ENCODE measurements around the gene MSRB1. TPM values are rescaled to one million over a fixed set of nuclear protein-coding genes. Genes with fewer than 3 reads are reported as not detected.

Gene MSRB1
- total and polyA plus RNA-seq, 2 of the 13 experiments (the other 11 are each of a cell fraction or from before 2014, with no cell fraction given), result 32.1 to 75.4 TPM

- TF ChIP-seq ZXDC (CRISPR knock-in tag; IDR thresholded peaks at IDR 0.05), result no peak
- no peak for TF ChIP-seq THRA (CRISPR knock-in tag; IDR thresholded peaks at IDR 0.05; ENCODE audit: borderline replicate concordance)
- no peak for TF ChIP-seq PHF5A (CRISPR knock-in tag; IDR thresholded peaks at IDR 0.05; ENCODE audit: low read depth, unreplicated experiment)
- peak; percentile 69; the same call in 1 of the 2 replicates for TF ChIP-seq ZNF292 (CRISPR knock-in tag; IDR thresholded peaks at IDR 0.05; ENCODE audit: borderline replicate concordance, low read depth)
- no peak for TF ChIP-seq MXD1 (CRISPR knock-in tag; IDR thresholded peaks at IDR 0.05)
- TF ChIP-seq TP53 (CRISPR knock-in tag; conservative IDR thresholded peaks at IDR 0.05), result no peak
- no peak for TF ChIP-seq BRCA1 (CRISPR knock-in tag; IDR thresholded peaks at IDR 0.05)
- TF ChIP-seq ZNF12 (CRISPR knock-in tag; IDR thresholded peaks at IDR 0.05), result no peak
- no peak for TF ChIP-seq NR0B2 (CRISPR knock-in tag; IDR thresholded peaks at IDR 0.05)
- TF ChIP-seq ZNF446 (CRISPR knock-in tag; IDR thresholded peaks at IDR 0.05), result no peak
- TF ChIP-seq ATF3 (CRISPR knock-in tag; IDR thresholded peaks at IDR 0.05), result no peak
- TF ChIP-seq ZNF549 (CRISPR knock-in tag; IDR thresholded peaks at IDR 0.05), result no peak
- no peak for TF ChIP-seq IRF1 (CRISPR knock-in tag; IDR thresholded peaks at IDR 0.05; ENCODE audit: low read depth)
- no peak for TF ChIP-seq DMTF1 (CRISPR knock-in tag; IDR thresholded peaks at IDR 0.05)
- no peak for TF ChIP-seq ZNF205 (CRISPR knock-in tag; IDR thresholded peaks at IDR 0.05)
- TF ChIP-seq MYPOP (CRISPR knock-in tag; IDR thresholded peaks at IDR 0.05), result no peak
- no peak for TF ChIP-seq BORCS8-MEF2B (CRISPR knock-in tag; IDR thresholded peaks at IDR 0.05)
- TF ChIP-seq ARID2 (CRISPR knock-in tag; IDR thresholded peaks at IDR 0.05; ENCODE audit: borderline replicate concordance), result no peak
These were observed 10.7 kb downstream of the MSRB1 start (continued) for GRCh38 chr16:1932050-1933028.

Data from HepG2 (cell line).